ENCODE measurements around the gene HOXA7. TPM values are rescaled to one million over a fixed set of nuclear protein-coding genes. Genes with fewer than 3 reads are reported as not detected.

HOXA7 gene
- total RNA-seq, 2 donors from 2014 or later, result 0.26 to 0.66 TPM

GRCh38 chr7:27124902-27125689 lies 31.4 kb downstream of the HOXA7 start:
- Histone ChIP-seq H3K27me3 (peaks cover 0 to 53% of the 10 kb centered on the region in 2 donors), H3K4me1 (peaks cover 7% of the 10 kb centered on the region), H3K4me3 (no peak overlapping the region), H3K9me3 (no peaks in the 10 kb centered on the region), H3K36me3 (replicated peaks in 1 of 2; ENCODE audit: insufficient read depth in 1 of 2, low read depth in 2 of 2) (no peaks in the 10 kb centered on the region), H3K27ac (no peak overlapping the region)
- no peak for DNase-seq
- intact Hi-C loops (cut with DNase I), result no loop called here
- TF ChIP-seq CTCF (IDR thresholded peaks at IDR 0.05) (no peak), POLR2A (IDR thresholded peaks at IDR 0.05) (no peak)
- 19 to 30% methylated on average over 6 to 8 of the region's 8 CpGs for WGBS, 2 donors
- ATAC-seq, result no peak

- intact Hi-C loops (cut with DNase I), result no loop called here
- H3K4me3 ChIP-seq, result no peak overlapping the region
These were observed 32.2 kb downstream of the HOXA7 start for GRCh38 chr7:27124096-27124901.

DNA sequence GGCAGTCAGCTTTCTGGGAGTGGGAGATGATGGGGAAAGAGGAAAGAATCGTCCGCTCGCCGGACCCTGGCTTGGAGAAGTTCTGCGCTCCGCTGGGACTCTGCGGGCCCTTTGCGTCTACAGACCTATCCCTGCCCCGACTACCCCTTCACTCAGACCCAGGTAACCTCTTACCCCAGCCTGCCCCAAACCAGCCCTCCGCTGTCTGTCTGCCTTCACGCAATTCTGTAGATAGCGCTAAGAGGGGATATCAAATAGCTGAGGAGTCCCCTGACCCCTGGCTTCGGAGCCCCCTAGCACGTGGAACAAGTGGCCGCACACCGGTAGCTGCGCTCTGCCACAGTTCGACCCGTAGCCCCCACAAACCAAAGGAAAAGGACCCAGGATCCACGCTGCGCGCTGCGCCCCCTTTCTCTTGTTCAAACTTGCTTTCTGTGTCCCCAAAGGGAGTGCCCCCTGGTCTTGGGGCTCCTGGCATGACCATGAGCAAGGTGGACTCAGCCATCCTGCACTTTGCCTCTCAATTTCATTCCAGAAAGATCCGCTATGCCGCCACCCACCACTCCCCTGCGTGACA lies 32.9 kb downstream of the HOXA7 start:
- WGBS, 2 donors, result 25 to 34% methylated on average over 20 to 26 of the region's 26 CpGs

More at GRCh38 chr7:27124096-27124901, 32.2 kb downstream of the HOXA7 start:
- DNase-seq (no peak), ATAC-seq (peak; percentile 20)
- H3K27me3 ChIP-seq, result peaks cover 0 to 47% of the 10 kb centered on the region in 2 donors
- H3K36me3 ChIP-seq (replicated peaks in 1 of 2; ENCODE audit: insufficient read depth in 1 of 2, low read depth in 2 of 2), result no peaks in the 10 kb centered on the region
- WGBS, 2 donors, result 19 to 29% methylated on average over 26 to 43 of the region's 43 CpGs
- peak overlapping the region in 1 of 4 donors; percentile 21 for H3K27ac ChIP-seq
- no peak for TF ChIP-seq POLR2A (IDR thresholded peaks at IDR 0.05)
- no peak for TF ChIP-seq CTCF (IDR thresholded peaks at IDR 0.05)
- H3K4me1 ChIP-seq, result peaks cover 7% of the 10 kb centered on the region
- H3K9me3 ChIP-seq, result no peaks in the 10 kb centered on the region

DNA sequence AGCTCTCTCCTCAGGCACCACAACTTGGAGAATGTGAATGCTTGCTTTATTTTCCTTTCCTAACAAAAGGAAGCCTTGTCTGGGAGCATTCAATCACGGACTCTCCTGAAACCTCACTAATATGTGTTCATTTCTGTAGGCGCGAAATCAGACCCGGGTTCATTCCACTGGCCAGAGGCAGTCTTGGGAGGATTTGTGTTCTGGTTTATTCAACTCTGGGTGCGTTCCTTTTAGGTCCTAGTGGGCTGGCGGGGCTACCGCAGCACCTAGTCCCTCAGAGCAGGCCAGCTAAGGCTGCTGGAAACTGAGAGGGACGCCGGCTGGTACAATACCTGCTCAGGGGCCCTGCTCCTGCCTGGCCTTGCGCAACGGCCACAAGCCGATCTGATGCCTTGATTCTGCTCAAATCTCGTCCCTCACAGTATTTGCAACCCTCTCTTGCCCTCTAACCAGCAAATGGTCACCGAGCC lies 33.4 kb downstream of the HOXA7 start:
- H3K9me3 ChIP-seq, result no peaks in the 10 kb centered on the region
- H3K27ac ChIP-seq, result peak overlapping the region in 2 of 4 donors; percentile 13 to 21
- WGBS, 2 donors, result 20 to 21% methylated on average over 14 of the region's 14 CpGs
- peaks cover 7% of the 10 kb centered on the region for H3K4me1 ChIP-seq
- TF ChIP-seq POLR2A (IDR thresholded peaks at IDR 0.05) (no peak), CTCF (IDR thresholded peaks at IDR 0.05) (no peak)
- ATAC-seq (no peak), DNase-seq (no peak)
- H3K4me3 ChIP-seq, result no peak overlapping the region
- no peaks in the 10 kb centered on the region for H3K36me3 ChIP-seq (replicated peaks in 1 of 2; ENCODE audit: insufficient read depth in 1 of 2, low read depth in 2 of 2)
- H3K27me3 ChIP-seq, result peaks cover 0 to 46% of the 10 kb centered on the region in 2 donors
- intact Hi-C loops (cut with DNase I), result no loop called here

More for the DNA sequence above, 32.9 kb downstream of the HOXA7 start:
- Histone ChIP-seq H3K9me3 (no peaks in the 10 kb centered on the region), H3K27ac (peak overlapping the region in 1 of 4 donors; percentile 21), H3K27me3 (peaks cover 0 to 45% of the 10 kb centered on the region in 2 donors), H3K4me3 (no peak overlapping the region), H3K4me1 (peaks cover 7% of the 10 kb centered on the region), H3K36me3 (replicated peaks in 1 of 2; ENCODE audit: insufficient read depth in 1 of 2, low read depth in 2 of 2) (no peaks in the 10 kb centered on the region)
- TF ChIP-seq POLR2A (IDR thresholded peaks at IDR 0.05), result no peak
- no peak for TF ChIP-seq CTCF (IDR thresholded peaks at IDR 0.05)
- intact Hi-C loops (cut with DNase I), result no loop called here
- ATAC-seq (no peak), DNase-seq (no peak)
